OCI-LY7 (cell line): ENCODE results near the gene PDK1. TPM values are rescaled to one million over a fixed set of nuclear protein-coding genes. Genes with fewer than 3 reads are reported as not detected.

Experiments used
- BruUV-seq: library from RNA; stranded (reverse); fragments of 400-500 nt; replicated peaks from 2 replicates; lab custom pipeline; 2021; lab: Mats Ljungman, UMichigan
- CTCF ChIA-PET: fragments of 300-600 bp; sonication (Branson Sonifier 250); formaldehyde crosslinking; loops from one replicate; lab custom pipeline; 2022; ENCODE audit warnings: antibody characterized with exemption; ENCODE audit not compliant: unreplicated experiment; lab: Charles Lee
- POLR2A ChIA-PET: fragments of 300-600 bp; sonication (Branson Sonifier 250); formaldehyde crosslinking; loops from one replicate; lab custom pipeline; 2022; ENCODE audit warnings: antibody characterized with exemption; lab: Charles Lee
- DNase-seq: peaks from one replicate; pipeline ENCODE4 v3.0.0-alpha.2; 2015; ENCODE audit warnings: low spot score
- H2AFZ ChIP-seq: fragments of 200-600 bp; sonication (generic), shearing (Covaris generic); 2 replicates; pipeline ENCODE4 v1.6.1; 2014; ENCODE audit warnings: mild to moderate bottlenecking, antibody characterized with exemption, low read length, moderate library complexity
- H3K27ac ChIP-seq: fragments of 200-600 bp; sonication (generic); 2 replicates; pipeline ENCODE4 v1.5.1; 2014; ENCODE audit warnings: mixed run types, low read depth, mild to moderate bottlenecking, moderate library complexity, low read length, inconsistent platforms; ENCODE audit not compliant: poor library complexity, severe bottlenecking
- H3K36me3 ChIP-seq: fragments of 200-600 bp; sonication (generic); 2 replicates; pipeline ENCODE4 v1.6.1; 2014; ENCODE audit warnings: mild to moderate bottlenecking, antibody characterized with exemption, low read length, moderate library complexity, mixed read lengths; ENCODE audit not compliant: insufficient read depth
- H3K4me1 ChIP-seq: fragments of 200-600 bp; sonication (generic); 2 replicates; pipeline ENCODE4 v1.5.1; 2014; ENCODE audit warnings: mild to moderate bottlenecking, low read length; ENCODE audit not compliant: insufficient read depth, poor library complexity, severe bottlenecking
- H3K4me2 ChIP-seq: fragments of 200-600 bp; sonication (generic); 2 replicates; pipeline ENCODE4 v1.6.1; 2014; ENCODE audit warnings: mild to moderate bottlenecking, low read length
- H3K4me3 ChIP-seq: fragments of 200-600 bp; sonication (generic); 2 replicates; pipeline ENCODE4 v1.5.1; 2014; ENCODE audit warnings: mild to moderate bottlenecking, low read depth, low read length; ENCODE audit not compliant: poor library complexity, severe bottlenecking
- H3K79me2 ChIP-seq: fragments of 200-600 bp; sonication (generic); 2 replicates; pipeline ENCODE4 v1.6.1; 2016; ENCODE audit warnings: low read depth, mild to moderate bottlenecking, low read length, moderate library complexity, mixed read lengths; ENCODE audit not compliant: insufficient read depth
- H3K9me2 ChIP-seq: fragments of 200-600 bp; sonication (generic); 2 replicates; pipeline ENCODE4 v1.6.1; 2016; ENCODE audit warnings: mild to moderate bottlenecking, low read length, mixed read lengths; ENCODE audit not compliant: insufficient read depth
- H3K9me3 ChIP-seq: fragments of 200-600 bp; sonication (generic); 2 replicates; pipeline ENCODE4 v1.6.1; 2014; ENCODE audit warnings: mild to moderate bottlenecking, mixed run types, low read length, mixed read lengths
- H4K20me1 ChIP-seq: fragments of 200-600 bp; sonication (generic); 2 replicates; pipeline ENCODE4 v1.6.1; 2014; ENCODE audit warnings: mild to moderate bottlenecking, antibody characterized with exemption, low read length, moderate library complexity, mixed read lengths; ENCODE audit not compliant: insufficient read depth
- EZH2phosphoT487 ChIP-seq: fragments of 200-600 bp; sonication (generic); IDR thresholded peaks from 2 replicates; pipeline ENCODE4 v1.6.1; 2018; ENCODE audit warnings: low read depth, borderline replicate concordance, mild to moderate bottlenecking, mixed run types, antibody characterized with exemption, low read length, moderate library complexity, mixed read lengths
- intact Hi-C: fragments of 100-400 bp; cut with micrococcal nuclease; formaldehyde crosslinking; loops from one replicate; pipeline ENCODE4 v1.10.0; 2022; ENCODE audit not compliant: unreplicated experiment
- total RNA-seq, 2 experiments: library from RNA; depleted of rRNA in 1 of 2; stranded (reverse); fragments of >200 nt in 1 of 2; shearing (Covaris generic) in 1 of 2; gene quantifications; 2 replicates each; pipeline ENCODE4 v1.2.3, GENCODE V29; 2014 to 2022
- TF ChIP-seq, protein P1 (sequence below): fragments of 200-600 bp; sonication (generic); conservative IDR thresholded peaks from 2 replicates; pipeline ENCODE4 v1.5.1; 2014; ENCODE audit warnings: mild to moderate bottlenecking, antibody characterized with exemption, low read length, moderate library complexity, mixed read lengths

The PDK1 gene
- total RNA-seq, 2 experiments from 2014 or later, result 29.3 to 42.4 TPM

DNA sequence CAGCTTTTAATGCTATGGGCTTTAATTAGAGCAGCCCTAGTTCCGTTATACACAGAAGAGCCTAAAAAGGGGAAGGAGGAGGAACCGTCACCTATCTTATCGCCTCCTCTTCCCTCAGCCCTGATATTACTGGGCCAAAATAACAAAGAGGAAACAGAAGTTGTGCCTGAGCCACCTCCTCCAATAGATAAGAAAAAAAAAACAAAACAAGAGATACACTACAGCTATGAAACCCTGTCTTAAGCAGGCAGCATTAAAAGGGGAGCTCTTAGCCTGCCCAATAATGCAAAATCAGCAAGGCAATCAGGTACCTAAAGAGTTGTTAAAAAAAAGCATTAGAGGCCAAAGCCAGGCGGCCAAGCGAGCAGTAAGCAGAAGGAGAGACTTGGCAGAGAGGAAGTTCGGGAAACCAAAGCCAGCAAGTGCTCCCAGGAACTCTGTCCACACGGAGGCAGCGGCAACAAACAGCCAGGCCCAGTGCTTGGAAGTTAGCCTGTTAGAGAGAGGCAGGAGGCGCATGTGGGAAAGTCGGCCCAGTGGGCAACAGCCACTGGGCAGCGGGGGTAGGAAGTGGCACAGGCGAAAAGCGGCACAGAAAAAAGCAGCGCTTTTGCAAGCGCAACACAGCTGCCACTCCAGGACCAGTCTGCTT is 41.8 kb upstream of the PDK1 start:
- BruUV-seq, result no TSS peak
- no peak overlapping the region for H3K4me3 ChIP-seq
- peaks cover 16% of the 10 kb centered on the region for H3K36me3 ChIP-seq
- ChIA-PET CTCF (no interaction called here), POLR2A (interaction anchor here (1.7 kb wide), 1 partner anchor 40 kb away, joined by 3 read pairs; no protein-coding TSS in a partner anchor)
- no peak overlapping the region for H2AFZ ChIP-seq
- TF ChIP-seq, protein P1, sequence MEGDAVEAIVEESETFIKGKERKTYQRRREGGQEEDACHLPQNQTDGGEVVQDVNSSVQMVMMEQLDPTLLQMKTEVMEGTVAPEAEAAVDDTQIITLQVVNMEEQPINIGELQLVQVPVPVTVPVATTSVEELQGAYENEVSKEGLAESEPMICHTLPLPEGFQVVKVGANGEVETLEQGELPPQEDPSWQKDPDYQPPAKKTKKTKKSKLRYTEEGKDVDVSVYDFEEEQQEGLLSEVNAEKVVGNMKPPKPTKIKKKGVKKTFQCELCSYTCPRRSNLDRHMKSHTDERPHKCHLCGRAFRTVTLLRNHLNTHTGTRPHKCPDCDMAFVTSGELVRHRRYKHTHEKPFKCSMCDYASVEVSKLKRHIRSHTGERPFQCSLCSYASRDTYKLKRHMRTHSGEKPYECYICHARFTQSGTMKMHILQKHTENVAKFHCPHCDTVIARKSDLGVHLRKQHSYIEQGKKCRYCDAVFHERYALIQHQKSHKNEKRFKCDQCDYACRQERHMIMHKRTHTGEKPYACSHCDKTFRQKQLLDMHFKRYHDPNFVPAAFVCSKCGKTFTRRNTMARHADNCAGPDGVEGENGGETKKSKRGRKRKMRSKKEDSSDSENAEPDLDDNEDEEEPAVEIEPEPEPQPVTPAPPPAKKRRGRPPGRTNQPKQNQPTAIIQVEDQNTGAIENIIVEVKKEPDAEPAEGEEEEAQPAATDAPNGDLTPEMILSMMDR, result no peak
- no peak for TF ChIP-seq EZH2phosphoT487
- H3K4me1 ChIP-seq, result no peaks in the 10 kb centered on the region
- H3K79me2 ChIP-seq, result no peaks in the 10 kb centered on the region
- no peak overlapping the region for H3K27ac ChIP-seq
- H4K20me1 ChIP-seq, result no peaks in the 10 kb centered on the region
- no peak overlapping the region for H3K4me2 ChIP-seq
- no peaks in the 10 kb centered on the region for H3K9me2 ChIP-seq
- no peak for DNase-seq
- H3K9me3 ChIP-seq, result peaks cover 12% of the 10 kb centered on the region
- intact Hi-C loops, result no loop called here

DNA sequence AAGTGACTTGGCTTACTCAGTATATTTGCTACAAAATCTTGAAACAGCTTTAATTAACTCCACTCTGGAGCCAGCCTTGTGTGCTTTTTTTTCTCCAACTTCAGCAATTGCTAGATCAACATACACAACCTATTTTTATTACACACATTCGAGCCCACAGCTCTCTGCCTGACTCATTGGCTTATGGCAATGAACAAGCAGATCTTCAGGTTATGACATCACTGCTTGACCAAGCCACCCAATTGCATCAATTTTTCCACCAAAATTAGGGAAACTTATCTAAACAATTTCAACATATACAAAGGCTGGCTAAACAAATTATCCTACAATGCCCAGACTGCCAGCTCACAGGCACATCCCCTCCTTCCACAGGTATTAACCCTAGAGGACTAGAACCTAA is 39.6 kb upstream of the PDK1 start:
- no peak for TF ChIP-seq EZH2phosphoT487
- TF ChIP-seq, protein P1, result no peak
- ChIA-PET POLR2A (interaction anchor here (0.7 kb wide), 1 partner anchor 1600 kb away, joined by 3 read pairs; no protein-coding TSS in a partner anchor), CTCF (no interaction called here)
- H3K27ac ChIP-seq, result no peak overlapping the region
- H3K4me2 ChIP-seq, result no peak overlapping the region
- BruUV-seq, result no TSS peak
- H3K9me2 ChIP-seq, result no peaks in the 10 kb centered on the region
- DNase-seq, result no peak
- H3K36me3 ChIP-seq, result peaks cover 10% of the 10 kb centered on the region
- no peak overlapping the region for H3K4me3 ChIP-seq
- no peaks in the 10 kb centered on the region for H4K20me1 ChIP-seq
- peaks cover 20% of the 10 kb centered on the region for H3K9me3 ChIP-seq
- intact Hi-C loops, result no loop called here
- no peaks in the 10 kb centered on the region for H3K4me1 ChIP-seq
- no peak overlapping the region for H2AFZ ChIP-seq
- no peaks in the 10 kb centered on the region for H3K79me2 ChIP-seq

DNA sequence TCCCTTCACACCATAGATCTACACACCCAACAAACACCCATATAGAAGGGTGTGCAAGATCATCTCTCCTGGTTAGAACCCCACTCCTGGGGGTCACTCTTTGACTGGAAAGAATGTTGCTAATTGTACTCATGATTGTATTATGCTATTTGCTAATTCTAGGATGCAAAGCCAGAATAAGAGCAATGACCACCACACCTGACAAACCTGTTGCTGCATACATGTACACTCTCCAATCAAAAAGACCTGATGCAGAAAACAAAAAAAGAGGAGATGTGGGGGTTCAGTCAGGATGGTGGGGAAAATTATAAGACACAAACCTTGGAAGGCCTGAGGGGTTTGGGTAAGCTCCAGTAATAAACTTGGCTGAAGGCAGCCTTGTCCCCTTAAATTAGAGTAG is 36.9 kb upstream of the PDK1 start:
- DNase-seq, result no peak
- H3K27ac ChIP-seq, result no peak overlapping the region
- ChIA-PET POLR2A (no interaction called here), CTCF (no interaction called here)
- no peak overlapping the region for H3K4me3 ChIP-seq
- no peak overlapping the region for H3K4me2 ChIP-seq
- H4K20me1 ChIP-seq, result no peaks in the 10 kb centered on the region
- no peaks in the 10 kb centered on the region for H3K9me2 ChIP-seq
- no peaks in the 10 kb centered on the region for H3K79me2 ChIP-seq
- no peaks in the 10 kb centered on the region for H3K4me1 ChIP-seq
- no TSS peak for BruUV-seq
- no peak overlapping the region for H2AFZ ChIP-seq
- H3K36me3 ChIP-seq, result no peaks in the 10 kb centered on the region
- H3K9me3 ChIP-seq, result peaks cover 8% of the 10 kb centered on the region
- intact Hi-C loops, result no loop called here
- TF ChIP-seq, protein P1, result no peak
- TF ChIP-seq EZH2phosphoT487, result no peak
